Subcutaneous adipose tissue (tissue), 4 donors: ENCODE data around the gene MSN. TPM values are rescaled to one million over a fixed set of nuclear protein-coding genes. Genes with fewer than 3 reads are reported as not detected.

Experiments used
- CTCF ChIP-seq: fragments of 450-650 bp; IDR thresholded peaks from one replicate; pipeline ENCODE4 v1.5.1; 2016; ENCODE audit warnings: low read depth, mild to moderate bottlenecking, control low read depth, antibody characterized with exemption, moderate library complexity
- total RNA-seq, 4 donors: library from RNA; depleted of rRNA; stranded (reverse); fragments of >200 nt; gene quantifications; one replicate each; pipeline ENCODE4 v1.1.0, GENCODE V29; 2016

Gene MSN
- total RNA-seq, 4 donors from 2014 or later = 126 to 215 (median 203) TPM

GRCh38 chrX:65751519-65751918, 84.1 kb downstream of the MSN start:
- TF ChIP-seq CTCF = no peak

GRCh38 chrX:65752294-65752693, 84.8 kb downstream of the MSN start:
- TF ChIP-seq CTCF = no peak

GRCh38 chrX:65755786-65756185, 88.3 kb downstream of the MSN start:
- no peak for TF ChIP-seq CTCF

GRCh38 chrX:65757943-65758342, 90.5 kb downstream of the MSN start:
- TF ChIP-seq CTCF = no peak

GRCh38 chrX:65758505-65758904, 91.1 kb downstream of the MSN start:
- no peak for TF ChIP-seq CTCF

GRCh38 chrX:65769564-65770292, 102.3 kb downstream of the MSN start:
- TF ChIP-seq CTCF = no peak

- no peak for TF ChIP-seq CTCF
These were observed 105.4 kb downstream of the MSN start for GRCh38 chrX:65772842-65773241.
